T47D (cell line): ENCODE measurements around the gene SMCO4.
A peak's percentile ranks its signal among the peaks of the same experiment; 100 is the strongest.
"Not testable (repeated sequence)": the region's sequence is repeated elsewhere in the genome, so short reads cannot be mapped to it uniquely, and the experiment has no call there.

Experiments used
- DNase-seq, 2 experiments: peaks; one replicate each; pipeline versions ENCODE4 v3.0.0 to v3.0.0-alpha.2; 2011 to 2012; ENCODE audit warnings: low read depth in 1 of 2, low spot score in 1 of 2
- JUND ChIP-seq: IDR thresholded peaks from 2 replicates; pipeline ENCODE4 v1.6.1; 2012; ENCODE audit warnings: low read depth
- in situ Hi-C: cut with HindIII; loops from 2 replicates; pipeline ENCODE4 v1.10.0; 2016; ENCODE audit warnings: low sequenced_read_pairs, low pct_unique_long_range_greater_than_20kb

Gene SMCO4

GRCh38 chr11:93482556-93482955, 60.6 kb downstream of the SMCO4 start:
- DNase-seq, result no peak
- TF ChIP-seq JUND, result no peak
- in situ Hi-C loops, result no loop called here

GRCh38 chr11:93481696-93482095, 61.5 kb downstream of the SMCO4 start:
- peak in 1 of 2 experiments; percentile 40 for DNase-seq
- no peak for TF ChIP-seq JUND
- in situ Hi-C loops, result no loop called here

GRCh38 chr11:93481279-93481678, 61.9 kb downstream of the SMCO4 start:
- DNase-seq, result no peak
- in situ Hi-C loops, result no loop called here
- no peak for TF ChIP-seq JUND

GRCh38 chr11:93480756-93481155, 62.4 kb downstream of the SMCO4 start:
- DNase-seq, result peak in 1 of 2 experiments; percentile 12
- no peak for TF ChIP-seq JUND
- in situ Hi-C loops, result no loop called here

GRCh38 chr11:93480256-93480655, 62.9 kb downstream of the SMCO4 start:
- no peak for TF ChIP-seq JUND
- DNase-seq, result no peak
- in situ Hi-C loops, result no loop called here

- in situ Hi-C loops, result no loop called here
- TF ChIP-seq JUND, result no peak
- DNase-seq, result no peak
Observed at GRCh38 chr11:93478841-93479240, 64.3 kb downstream of the SMCO4 start.

GRCh38 chr11:93477684-93478234, 65.4 kb downstream of the SMCO4 start:
- in situ Hi-C loops, result no loop called here
- DNase-seq, result peak in 1 of 2 experiments; percentile 20

GRCh38 chr11:93476796-93477195, 66.4 kb downstream of the SMCO4 start:
- DNase-seq, result peak; percentile 34 to 67
- no peak for TF ChIP-seq JUND

More at GRCh38 chr11:93477684-93478234, 65.4 kb downstream of the SMCO4 start:
- no peak for TF ChIP-seq JUND

GRCh38 chr11:93474123-93474522, 69.1 kb downstream of the SMCO4 start:
- in situ Hi-C loops, result no loop called here
- TF ChIP-seq JUND, result no peak

More at GRCh38 chr11:93476796-93477195, 66.4 kb downstream of the SMCO4 start:
- in situ Hi-C loops, result no loop called here

GRCh38 chr11:93468290-93468689, 74.9 kb downstream of the SMCO4 start:
- in situ Hi-C loops, result no loop called here
- no peak for DNase-seq

More at GRCh38 chr11:93474123-93474522, 69.1 kb downstream of the SMCO4 start:
- no peak for DNase-seq

GRCh38 chr11:93467054-93467453, 76.1 kb downstream of the SMCO4 start:
- TF ChIP-seq JUND, result no peak
- DNase-seq, result no peak
- in situ Hi-C loops, result no loop called here

More at GRCh38 chr11:93468290-93468689, 74.9 kb downstream of the SMCO4 start:
- no peak for TF ChIP-seq JUND

- in situ Hi-C loops, result no loop called here
- DNase-seq, result no peak
- TF ChIP-seq JUND, result no peak
Observed at GRCh38 chr11:93464927-93465540, 78.2 kb downstream of the SMCO4 start.

- in situ Hi-C loops, DNase-seq: not testable (repeated sequence)
Observed at GRCh38 chr11:93463666-93464065, 79.5 kb downstream of the SMCO4 start.

GRCh38 chr11:93458286-93458685, 84.9 kb downstream of the SMCO4 start:
- in situ Hi-C loops, result no loop called here
- no peak for TF ChIP-seq JUND
- DNase-seq, result no peak
